Adrenal gland (tissue), 12 donors: ENCODE data around the gene STXBP4. TPM values are rescaled to one million over a fixed set of nuclear protein-coding genes. Genes with fewer than 3 reads are reported as not detected.
A peak's percentile ranks its signal among the peaks of the same experiment; 100 is the strongest.

ENCODE experiments used
- DNase-seq, 7 donors: peaks; one replicate each; pipeline ENCODE4 v3.0.0-alpha.2; 2019 to 2020
- H3K27ac ChIP-seq, 5 donors: fragments of 200-600 bp; sonication (generic) in 4 of 5; 1 replicate in 3 of 5; 2 replicates in 2 of 5; pipeline versions ENCODE4 v1.5.1 to v1.8.0; 2016 to 2020; ENCODE audit warnings: mild to moderate bottlenecking in 1 of 5
- H3K27me3 ChIP-seq: fragments of 200-600 bp; 2 replicates; pipeline ENCODE4 v1.8.0; 2021
- H3K36me3 ChIP-seq, 2 donors: fragments of 200-600 bp; replicated peaks in 1 of 2; 1 replicate in 1 of 2; 2 replicates in 1 of 2; pipeline versions ENCODE4 v1.5.1 to v1.8.0; 2018 to 2022
- H3K4me1 ChIP-seq, 2 donors: fragments of 200-600 bp; replicated peaks in 1 of 2; 1 replicate in 1 of 2; 2 replicates in 1 of 2; pipeline versions ENCODE4 v1.5.1 to v1.8.0; 2018 to 2021
- H3K4me3 ChIP-seq, 4 donors: fragments of 200-600 bp; sonication (generic) in 3 of 4; one replicate each; pipeline ENCODE4 v1.5.1; 2016 to 2018
- H3K9me3 ChIP-seq, 3 donors: fragments of 200-600 bp; sonication (generic) in 1 of 3; replicated peaks in 1 of 3; 1 replicate in 2 of 3; 2 replicates in 1 of 3; pipeline versions ENCODE4 v1.5.1 to v1.8.0; 2016 to 2021
- CTCF ChIP-seq, 6 experiments: fragments of 450-650 bp in 4 of 6; fragments of 200-600 bp in 2 of 6; sonication (generic) in 1 of 6; IDR thresholded peaks; 1 replicate in 5 of 6; 2 replicates in 1 of 6; pipeline versions ENCODE4 v1.5.1 to v1.8.0; 2016 to 2021; ENCODE audit warnings: antibody characterized with exemption in 6 of 6, mild to moderate bottlenecking in 2 of 6, moderate library complexity in 1 of 6
- POLR2A ChIP-seq, 2 donors: fragments of 450-650 bp; IDR thresholded peaks; one replicate each; pipeline ENCODE4 v1.6.1; 2017; ENCODE audit warnings: antibody characterized with exemption in 2 of 2, mild to moderate bottlenecking in 2 of 2, moderate library complexity in 1 of 2
- WGBS, 4 donors: extraction: QIAGEN DNeasy Blood & Tissue Kit in 2 of 4; methylation state at CpG; one replicate each; pipeline versions ENCODE4 v1.1.5 to v1.1.7; 2013 to 2017; 5-methylcytosine and 5-hydroxymethylcytosine counted together
- intact Hi-C, 2 donors: fragments of 100-400 bp; cut with DNase I; formaldehyde crosslinking; loops; one replicate each; pipeline versions ENCODE4 v1.14.1 to v1.15.0; 2022 to 2023
- polyA plus RNA-seq, 3 donors: library from polyadenylated mRNA; stranded (reverse); fragments of 200-250 nt in 2 of 3; fragments of 350-450 nt in 1 of 3; fragmentation: Illumina TruSeq in 1 of 3; extraction: RNeasy Lipid Tissue Mini Kit (QIAGEN cat#74804) in 1 of 3; gene quantifications; one replicate each; pipeline ENCODE4 v1.2.3, GENCODE V29; 2013 to 2014
- total RNA-seq, 9 donors: library from RNA; depleted of rRNA in 4 of 9; stranded (reverse); fragments of >200 nt in 4 of 9; fragments of 120-200 nt in 1 of 9; fragmentation: NEBNext Ultra II Directional in 1 of 9; extraction: Animal tissue kit (Norgen Biotek cat#: 25700) in 1 of 9; gene quantifications; one replicate each; pipeline versions ENCODE4 v1.1.0 to v1.2.4, GENCODE V29; 2013 to 2023
- donor health status: healthy with polysubstance abuse.
- donor health status: Bipolar disorder and iron deficiency.
- donor health status: DM: yes; HTN: yes; CAD: no.
- donor health status: DM: no; HTN: no; CAD: no.
- donor health status: DM: no; HTN: no; CAD: no.
- donor health status: DM: yes; HTN: yes; CAD: no.

Gene STXBP4
- total and polyA plus RNA-seq, 12 donors, result 0.81 to 50.7 (median 11.6) TPM

GRCh38 chr17:55140809-55141208, 172.2 kb downstream of the STXBP4 start:
- no peak for DNase-seq
- Histone ChIP-seq H3K27ac (no peak overlapping the region), H3K27me3 (no peaks in the 10 kb centered on the region), H3K4me1 (no peaks in the 10 kb centered on the region), H3K4me3 (no peak overlapping the region), H3K36me3 (no peaks in the 10 kb centered on the region), H3K9me3 (no peaks in the 10 kb centered on the region)
- TF ChIP-seq POLR2A (IDR thresholded peaks at IDR 0.05) (no peak), CTCF (IDR thresholded peaks at IDR 0.05) (no peak)
- intact Hi-C loops, result no loop called here

- DNase-seq, result no peak
- intact Hi-C loops, result no loop called here
- H3K9me3 ChIP-seq, result no peaks in the 10 kb centered on the region
- H3K27me3 ChIP-seq, result no peaks in the 10 kb centered on the region
- no peak for TF ChIP-seq CTCF (IDR thresholded peaks at IDR 0.05)
- no peak for TF ChIP-seq POLR2A (IDR thresholded peaks at IDR 0.05)
- H3K4me1 ChIP-seq, result no peaks in the 10 kb centered on the region
- H3K36me3 ChIP-seq, result no peaks in the 10 kb centered on the region
- no peak overlapping the region for H3K27ac ChIP-seq
- no peak overlapping the region for H3K4me3 ChIP-seq
Observed at GRCh38 chr17:55144518-55144917, 176.0 kb downstream of the STXBP4 start.

GRCh38 chr17:55149485-55149884, 180.9 kb downstream of the STXBP4 start:
- TF ChIP-seq CTCF (IDR thresholded peaks at IDR 0.05) (no peak), POLR2A (IDR thresholded peaks at IDR 0.05) (no peak)
- intact Hi-C loops, result no loop called here
- Histone ChIP-seq H3K4me1 (no peaks in the 10 kb centered on the region), H3K36me3 (no peaks in the 10 kb centered on the region), H3K27me3 (no peaks in the 10 kb centered on the region), H3K4me3 (no peak overlapping the region), H3K27ac (no peak overlapping the region), H3K9me3 (no peaks in the 10 kb centered on the region)
- no peak for DNase-seq

- H3K4me3 ChIP-seq, result no peak overlapping the region
- TF ChIP-seq CTCF (IDR thresholded peaks at IDR 0.05) (no peak), POLR2A (IDR thresholded peaks at IDR 0.05) (no peak)
- H3K27me3 ChIP-seq, result no peaks in the 10 kb centered on the region
- H3K9me3 ChIP-seq, result no peaks in the 10 kb centered on the region
- H3K4me1 ChIP-seq, result peaks cover 0 to 3% of the 10 kb centered on the region in 2 donors
- no peak overlapping the region for H3K27ac ChIP-seq
- H3K36me3 ChIP-seq, result no peaks in the 10 kb centered on the region
- intact Hi-C loops, result no loop called here
- WGBS, 4 donors, result 61 to 68% (median 65%) methylated on average over 4 of the region's 4 CpGs
- DNase-seq, result peak in 1 of 7 donors; percentile 15
Observed at GRCh38 chr17:55152236-55152635, 183.7 kb downstream of the STXBP4 start.
